Ascending aorta (tissue), 2 donors: ENCODE data around the gene SRPK1. TPM values are rescaled to one million over a fixed set of nuclear protein-coding genes. Genes with fewer than 3 reads are reported as not detected.

Experiments
- DNase-seq, 2 donors: peaks; one replicate each; pipeline ENCODE4 v3.0.0-alpha.2; 2019; ENCODE audit warnings: low spot score in 2 of 2
- H3K27ac ChIP-seq, 2 donors: fragments of 200-600 bp; sonication (generic); one replicate each; pipeline ENCODE4 v1.5.1; 2016 to 2017; ENCODE audit warnings: mild to moderate bottlenecking in 1 of 2
- H3K27me3 ChIP-seq: fragments of 200-600 bp; sonication (generic); one replicate; pipeline ENCODE4 v1.5.1; 2017
- H3K36me3 ChIP-seq, 2 donors: fragments of 200-600 bp; sonication (generic); one replicate each; pipeline ENCODE4 v1.5.1; 2016
- H3K4me1 ChIP-seq, 2 donors: fragments of 200-600 bp; sonication (generic); one replicate each; pipeline ENCODE4 v1.5.1; 2016 to 2017; ENCODE audit warnings: mild to moderate bottlenecking in 1 of 2
- H3K4me3 ChIP-seq, 2 donors: fragments of 200-600 bp; sonication (generic); one replicate each; pipeline ENCODE4 v1.5.1; 2016 to 2017; ENCODE audit warnings: mild to moderate bottlenecking in 1 of 2
- H3K9me3 ChIP-seq, 2 donors: fragments of 200-600 bp; sonication (generic); one replicate each; pipeline ENCODE4 v1.5.1; 2016
- intact Hi-C: fragments of 100-400 bp; cut with DNase I; formaldehyde crosslinking; loops from one replicate; pipeline ENCODE4 v1.15.1; 2023
- total RNA-seq: library from RNA; depleted of rRNA; stranded (reverse); fragments of >200 nt; gene quantifications from one replicate; pipeline ENCODE4 v1.1.0, GENCODE V29; 2016
- TF ChIP-seq, protein P1 (sequence below), 3 experiments: fragments of 200-600 bp in 2 of 3; fragments of 450-650 bp in 1 of 3; sonication (generic) in 2 of 3; IDR thresholded peaks; one replicate each; pipeline ENCODE4 v1.5.1; 2016 to 2019; ENCODE audit warnings: antibody characterized with exemption in 3 of 3, mild to moderate bottlenecking in 1 of 3, moderate library complexity in 1 of 3

Gene SRPK1
- total RNA-seq, 1 donor from 2014 or later, result 16.2 TPM

DNA sequence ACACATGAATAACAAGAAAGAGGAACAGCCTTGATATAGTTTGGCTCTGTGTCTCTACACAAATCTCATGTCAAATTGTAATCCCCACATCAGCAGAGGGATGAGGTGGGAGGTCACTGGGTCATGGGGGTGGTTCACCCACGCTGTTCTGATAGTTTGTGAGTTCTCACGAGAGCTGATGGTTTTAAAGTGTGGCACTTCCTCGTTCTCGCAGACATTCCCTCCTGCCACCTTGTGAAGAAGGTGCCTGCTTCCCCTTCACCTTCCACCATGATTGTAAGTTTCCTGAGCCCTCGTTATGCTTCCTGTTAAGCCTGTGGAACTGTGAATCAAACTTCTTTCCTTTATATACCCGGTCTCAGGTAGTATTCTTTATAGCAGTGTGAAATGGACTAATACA is 13.1 kb downstream of the SRPK1 start:
- no peak overlapping the region for H3K27ac ChIP-seq
- H3K27me3 ChIP-seq, result no peaks in the 10 kb centered on the region
- H3K9me3 ChIP-seq, result no peaks in the 10 kb centered on the region
- peaks cover 2 to 4% of the 10 kb centered on the region in 2 donors for H3K36me3 ChIP-seq
- no peaks in the 10 kb centered on the region for H3K4me1 ChIP-seq
- H3K4me3 ChIP-seq, result no peak overlapping the region
- TF ChIP-seq, protein P1, sequence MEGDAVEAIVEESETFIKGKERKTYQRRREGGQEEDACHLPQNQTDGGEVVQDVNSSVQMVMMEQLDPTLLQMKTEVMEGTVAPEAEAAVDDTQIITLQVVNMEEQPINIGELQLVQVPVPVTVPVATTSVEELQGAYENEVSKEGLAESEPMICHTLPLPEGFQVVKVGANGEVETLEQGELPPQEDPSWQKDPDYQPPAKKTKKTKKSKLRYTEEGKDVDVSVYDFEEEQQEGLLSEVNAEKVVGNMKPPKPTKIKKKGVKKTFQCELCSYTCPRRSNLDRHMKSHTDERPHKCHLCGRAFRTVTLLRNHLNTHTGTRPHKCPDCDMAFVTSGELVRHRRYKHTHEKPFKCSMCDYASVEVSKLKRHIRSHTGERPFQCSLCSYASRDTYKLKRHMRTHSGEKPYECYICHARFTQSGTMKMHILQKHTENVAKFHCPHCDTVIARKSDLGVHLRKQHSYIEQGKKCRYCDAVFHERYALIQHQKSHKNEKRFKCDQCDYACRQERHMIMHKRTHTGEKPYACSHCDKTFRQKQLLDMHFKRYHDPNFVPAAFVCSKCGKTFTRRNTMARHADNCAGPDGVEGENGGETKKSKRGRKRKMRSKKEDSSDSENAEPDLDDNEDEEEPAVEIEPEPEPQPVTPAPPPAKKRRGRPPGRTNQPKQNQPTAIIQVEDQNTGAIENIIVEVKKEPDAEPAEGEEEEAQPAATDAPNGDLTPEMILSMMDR (IDR thresholded peaks at IDR 0.05), result no peak
- intact Hi-C loops, result no loop called here
- DNase-seq, result no peak

GRCh38 chr6:35906499-35906846 is 14.4 kb downstream of the SRPK1 start:
- H3K4me1 ChIP-seq, result no peaks in the 10 kb centered on the region
- no peak for DNase-seq
- H3K9me3 ChIP-seq, result no peaks in the 10 kb centered on the region
- no peaks in the 10 kb centered on the region for H3K27me3 ChIP-seq
- TF ChIP-seq, protein P1 (IDR thresholded peaks at IDR 0.05), result no peak
- intact Hi-C loops, result no loop called here
- H3K36me3 ChIP-seq, result peaks cover 2 to 4% of the 10 kb centered on the region in 2 donors
- no peak overlapping the region for H3K4me3 ChIP-seq
- no peak overlapping the region for H3K27ac ChIP-seq

- DNase-seq, result no peak
- TF ChIP-seq, protein P1 (IDR thresholded peaks at IDR 0.05), result no peak
- Histone ChIP-seq H3K4me1 (no peaks in the 10 kb centered on the region), H3K4me3 (no peak overlapping the region), H3K27me3 (no peaks in the 10 kb centered on the region), H3K27ac (no peak overlapping the region), H3K9me3 (no peaks in the 10 kb centered on the region), H3K36me3 (peaks cover 2 to 4% of the 10 kb centered on the region in 2 donors)
- intact Hi-C loops, result no loop called here
These were observed 14.9 kb downstream of the SRPK1 start for GRCh38 chr6:35905841-35906498.

- Histone ChIP-seq H3K36me3 (peaks cover 2 to 4% of the 10 kb centered on the region in 2 donors), H3K4me1 (no peaks in the 10 kb centered on the region), H3K27ac (no peak overlapping the region), H3K4me3 (no peak overlapping the region), H3K27me3 (no peaks in the 10 kb centered on the region), H3K9me3 (no peaks in the 10 kb centered on the region)
- intact Hi-C loops, result no loop called here
- TF ChIP-seq, protein P1 (IDR thresholded peaks at IDR 0.05), result no peak
- no peak for DNase-seq
These were observed 15.6 kb downstream of the SRPK1 start for GRCh38 chr6:35905141-35905785.

DNA sequence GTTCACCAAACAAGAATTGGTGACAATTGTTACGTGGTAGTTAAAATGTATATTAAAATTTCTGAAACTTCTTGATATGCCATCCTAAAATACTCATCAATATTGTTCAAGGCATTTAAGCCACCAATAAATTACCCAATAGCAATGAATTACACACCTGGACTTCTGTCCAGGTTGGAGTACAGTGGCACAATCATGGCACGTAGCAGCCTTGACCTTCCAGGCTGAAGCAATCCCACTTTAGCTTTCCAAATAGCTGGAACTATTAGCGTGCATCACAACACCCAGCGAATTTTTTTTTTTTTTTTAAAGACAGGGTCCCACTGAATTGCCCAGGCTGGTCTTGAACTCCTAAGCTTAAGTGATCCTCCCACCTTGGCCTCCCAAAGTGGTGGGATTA is 17.2 kb downstream of the SRPK1 start:
- TF ChIP-seq, protein P1 (IDR thresholded peaks at IDR 0.05), result no peak
- H3K9me3 ChIP-seq, result no peaks in the 10 kb centered on the region
- no peaks in the 10 kb centered on the region for H3K4me1 ChIP-seq
- H3K36me3 ChIP-seq, result peaks cover 2 to 4% of the 10 kb centered on the region in 2 donors
- no peak overlapping the region for H3K4me3 ChIP-seq
- H3K27ac ChIP-seq, result no peak overlapping the region
- no peak for DNase-seq
- H3K27me3 ChIP-seq, result no peaks in the 10 kb centered on the region
- intact Hi-C loops, result no loop called here
